Activated T-cell treated with anti-CD3 and anti-CD28 coated beads for 1 hour (primary cell): ENCODE results near the gene FCER2.

ENCODE experiments used
- DNase-seq: peaks from one replicate; pipeline ENCODE4 v3.0.0-alpha.2; 2020; ENCODE audit warnings: low read depth

FCER2 gene

GRCh38 chr19:7699417-7700401, 2.2 kb downstream of the FCER2 start:
- DNase-seq: no peak

GRCh38 chr19:7699003-7699402, 2.9 kb downstream of the FCER2 start:
- DNase-seq: no peak

- no peak for DNase-seq
These were observed 3.3 kb downstream of the FCER2 start for GRCh38 chr19:7698583-7698982.

- no peak for DNase-seq
These were observed 4.1 kb downstream of the FCER2 start for GRCh38 chr19:7697721-7698287.

GRCh38 chr19:7694499-7694898, 7.4 kb downstream of the FCER2 start:
- no peak for DNase-seq

GRCh38 chr19:7692417-7693088, 9.4 kb downstream of the FCER2 start:
- no peak for DNase-seq

- no peak for DNase-seq
These were observed 10.4 kb downstream of the FCER2 start for GRCh38 chr19:7691497-7691896.

- no peak for DNase-seq
These were observed 11.1 kb downstream of the FCER2 start for GRCh38 chr19:7690779-7691258.

GRCh38 chr19:7689165-7689564, 12.8 kb downstream of the FCER2 start:
- DNase-seq: no peak

- no peak for DNase-seq
These were observed 14.8 kb downstream of the FCER2 start for GRCh38 chr19:7687177-7687576.

- DNase-seq: no peak
These were observed 16.1 kb downstream of the FCER2 start for GRCh38 chr19:7685546-7686445.

- DNase-seq: no peak
These were observed 19.6 kb downstream of the FCER2 start for GRCh38 chr19:7682175-7682855.

GRCh38 chr19:7681340-7682174, 20.4 kb downstream of the FCER2 start:
- peak; percentile 81 for DNase-seq

GRCh38 chr19:7680606-7681339, 21.2 kb downstream of the FCER2 start, which contains the start of gene TRAPPC5:
TSS of gene TRAPPC5 (plus strand) at chr19:7680833. CDS start at chr19:7682254, 1,421 bp downstream.
- DNase-seq: peak; percentile 81

- DNase-seq: no peak
These were observed 21.9 kb downstream of the FCER2 start for GRCh38 chr19:7679771-7680605.

- DNase-seq: peak; percentile 53
These were observed 22.8 kb downstream of the FCER2 start for GRCh38 chr19:7678971-7679751.

GRCh38 chr19:7677669-7678311, 24.1 kb downstream of the FCER2 start:
- DNase-seq: no peak
